GM19468 (cell line): ENCODE results near the gene SPATA7.
"Not testable (repeated sequence)": the region's sequence is repeated elsewhere in the genome, so short reads cannot be mapped to it uniquely, and the experiment has no call there.

Experiments used
- ATAC-seq: cut with Tn5 transposase; IDR thresholded peaks from one replicate; pipeline ENCODE4 v1.9.1; 2021; ENCODE audit warnings: mild to moderate bottlenecking, moderate library complexity, moderate number of reproducible peaks; ENCODE audit not compliant: unreplicated experiment; ENCODE audit errors: extremely low read depth

Gene SPATA7, protein sequence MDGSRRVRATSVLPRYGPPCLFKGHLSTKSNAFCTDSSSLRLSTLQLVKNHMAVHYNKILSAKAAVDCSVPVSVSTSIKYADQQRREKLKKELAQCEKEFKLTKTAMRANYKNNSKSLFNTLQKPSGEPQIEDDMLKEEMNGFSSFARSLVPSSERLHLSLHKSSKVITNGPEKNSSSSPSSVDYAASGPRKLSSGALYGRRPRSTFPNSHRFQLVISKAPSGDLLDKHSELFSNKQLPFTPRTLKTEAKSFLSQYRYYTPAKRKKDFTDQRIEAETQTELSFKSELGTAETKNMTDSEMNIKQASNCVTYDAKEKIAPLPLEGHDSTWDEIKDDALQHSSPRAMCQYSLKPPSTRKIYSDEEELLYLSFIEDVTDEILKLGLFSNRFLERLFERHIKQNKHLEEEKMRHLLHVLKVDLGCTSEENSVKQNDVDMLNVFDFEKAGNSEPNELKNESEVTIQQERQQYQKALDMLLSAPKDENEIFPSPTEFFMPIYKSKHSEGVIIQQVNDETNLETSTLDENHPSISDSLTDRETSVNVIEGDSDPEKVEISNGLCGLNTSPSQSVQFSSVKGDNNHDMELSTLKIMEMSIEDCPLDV

DNA sequence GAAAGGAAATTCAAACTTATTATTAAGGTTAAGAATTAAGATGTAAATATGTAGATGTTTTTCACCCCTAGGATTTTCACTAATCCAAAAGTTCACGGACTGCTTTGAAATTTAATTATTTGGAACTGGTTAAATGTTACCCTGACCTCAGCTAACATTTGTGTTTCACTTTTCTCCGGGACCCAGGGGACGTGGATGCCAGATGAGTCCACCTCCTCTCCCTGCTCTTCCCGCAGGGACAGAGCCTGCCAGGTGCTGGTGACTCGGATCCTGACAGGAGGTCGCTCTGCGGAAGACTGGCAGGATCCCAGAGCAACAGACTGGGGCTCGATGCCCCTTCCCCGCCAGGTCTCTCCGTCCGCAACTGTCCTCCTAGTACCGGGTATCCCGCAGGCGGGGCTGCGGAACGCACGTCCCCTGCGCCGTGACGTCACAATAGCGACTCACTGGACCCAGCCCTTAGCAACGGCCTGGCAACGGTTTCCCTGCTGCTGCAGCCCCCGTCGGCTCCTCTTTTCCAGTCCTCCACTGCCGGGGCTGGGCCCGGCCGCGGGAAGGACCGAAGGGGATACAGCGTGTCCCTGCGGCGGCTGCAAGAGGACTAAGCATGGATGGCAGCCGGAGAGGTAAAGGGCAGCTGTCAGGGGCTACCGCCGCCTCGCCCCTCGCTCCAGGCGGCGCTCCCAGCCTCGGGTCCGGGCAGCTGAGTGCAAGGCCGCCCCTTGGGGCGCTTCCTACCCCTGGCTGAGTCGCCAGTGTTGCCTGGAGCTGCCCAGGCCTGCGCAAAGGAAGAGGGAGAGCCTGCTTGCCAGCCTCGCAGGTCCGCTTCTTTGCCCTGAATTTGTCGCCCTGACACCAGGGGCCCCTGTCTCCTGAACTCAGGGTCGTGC, at the start of gene SPATA7:
SPATA7 (plus strand) TSS at position 446 of the 890 bp plus-strand sequence; CDS start at position 608, 162 bp downstream.
- peak; percentile 100 for ATAC-seq

DNA sequence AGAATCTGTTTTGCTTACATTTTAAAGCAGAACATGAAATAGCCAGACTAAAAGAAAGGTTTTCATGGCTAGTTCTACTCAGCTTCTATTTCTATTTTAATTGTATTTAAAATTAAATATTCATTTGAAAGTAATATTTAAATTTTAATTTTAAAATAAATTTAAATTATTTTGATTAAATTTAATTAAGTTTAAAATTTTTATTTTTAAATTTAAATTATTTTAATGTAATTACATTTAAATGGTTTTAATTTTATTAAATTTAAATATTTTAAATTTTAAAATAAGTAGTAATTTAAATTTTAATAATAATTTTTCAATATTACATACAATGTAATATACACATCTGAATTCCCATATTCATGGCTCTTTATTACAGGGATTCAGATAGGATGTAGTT, 45.1 kb upstream of the SPATA7 start:
- no peak for ATAC-seq

DNA sequence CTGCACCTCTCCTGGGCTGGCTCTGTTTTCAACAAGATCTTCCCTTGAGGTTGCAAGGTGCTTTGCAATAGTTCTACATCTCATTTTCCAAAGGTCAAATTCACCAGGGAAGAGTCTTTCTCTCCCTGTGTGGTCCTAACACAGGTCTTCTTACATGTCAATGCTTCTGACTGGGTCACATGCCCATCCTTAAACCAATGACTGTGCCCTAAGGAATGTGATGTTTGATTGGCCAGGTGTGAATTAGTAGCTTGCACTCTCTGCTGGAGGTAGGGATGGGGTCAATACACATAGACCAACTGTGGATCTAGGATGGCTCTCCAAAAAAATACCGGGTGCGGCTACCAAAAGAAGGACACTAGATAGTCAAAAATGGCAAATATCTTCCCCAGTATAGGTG, 42.5 kb upstream of the SPATA7 start:
- ATAC-seq, result no peak

DNA sequence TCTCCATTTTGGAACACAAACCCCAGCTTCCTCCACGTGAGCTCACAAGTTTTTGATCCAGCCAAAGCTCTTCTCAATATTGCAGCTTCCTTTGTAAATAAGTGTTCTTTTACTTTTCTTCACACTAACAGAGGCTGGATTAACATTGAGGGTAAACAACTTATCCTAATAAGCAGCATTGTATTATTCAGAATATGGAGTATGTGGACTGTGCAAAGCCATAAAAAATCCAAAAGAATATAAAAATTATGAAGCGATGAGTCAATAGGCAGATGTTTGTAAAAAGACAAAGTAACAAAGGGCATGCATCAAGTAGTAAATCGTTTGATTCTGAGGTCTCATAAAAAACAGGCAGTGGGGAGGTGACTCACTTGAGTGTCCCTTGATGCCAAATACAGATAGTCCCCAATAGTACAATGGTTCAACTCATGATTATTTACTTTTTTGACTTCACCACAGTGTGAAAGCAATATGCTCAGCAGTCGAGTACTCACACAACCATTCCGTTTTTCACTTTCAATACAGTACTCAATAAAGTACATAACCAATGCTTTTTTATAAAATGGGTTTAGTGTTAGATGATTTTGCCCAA, 39.3 kb upstream of the SPATA7 start:
- no peak for ATAC-seq

DNA sequence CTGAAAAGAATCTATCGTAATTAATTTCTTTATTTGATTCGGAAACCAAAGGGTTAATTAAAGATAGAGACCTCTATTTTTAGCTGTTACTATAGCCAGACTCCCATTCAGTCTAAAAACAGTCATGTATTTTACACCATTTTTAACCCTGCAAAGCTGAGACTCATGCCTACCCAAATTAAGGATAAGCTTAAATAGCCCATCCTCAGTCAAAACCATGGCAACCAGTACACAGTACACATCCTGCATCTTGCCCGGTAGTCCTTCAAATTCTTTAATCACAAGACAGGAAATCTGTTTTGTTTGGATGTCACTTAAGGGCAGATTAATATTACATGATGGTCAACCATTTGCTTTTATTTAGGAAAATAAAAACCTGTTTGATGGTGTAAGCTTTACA, 36.9 kb upstream of the SPATA7 start:
- ATAC-seq, result no peak

DNA sequence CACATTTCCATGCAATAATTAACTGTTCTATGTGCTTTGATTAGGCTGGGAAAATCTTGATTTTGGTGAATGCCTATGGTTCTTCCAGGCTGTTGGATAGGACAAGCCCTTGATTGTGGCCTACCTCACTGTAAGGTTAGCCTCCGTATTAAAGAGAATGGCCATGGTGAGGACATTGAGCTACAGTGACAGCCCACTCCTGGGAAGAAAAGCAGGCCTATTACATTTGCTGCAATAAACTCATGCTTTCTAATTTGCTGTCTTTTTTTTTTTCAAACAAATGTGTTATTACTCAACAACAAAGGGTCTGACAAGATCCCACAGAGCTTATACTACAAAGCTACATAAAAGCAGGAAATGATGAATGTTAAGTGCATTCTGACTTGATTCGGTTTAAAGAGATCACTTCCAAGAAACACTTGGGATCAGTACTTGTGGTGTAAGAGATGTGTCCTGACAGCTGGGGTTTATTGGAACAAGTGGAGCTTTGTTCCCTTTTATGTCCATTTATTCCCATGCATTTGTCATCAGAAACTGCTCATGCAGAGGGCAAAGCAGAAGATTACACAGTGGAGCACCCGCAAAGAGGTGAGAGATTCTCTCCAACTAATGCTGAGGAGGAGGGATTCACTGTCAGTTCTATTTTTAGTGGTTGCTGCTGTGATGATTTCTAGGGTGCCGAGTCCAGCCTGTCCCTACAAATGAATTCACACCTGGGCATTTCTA, 33.3 kb upstream of the SPATA7 start:
- ATAC-seq, result no peak

DNA sequence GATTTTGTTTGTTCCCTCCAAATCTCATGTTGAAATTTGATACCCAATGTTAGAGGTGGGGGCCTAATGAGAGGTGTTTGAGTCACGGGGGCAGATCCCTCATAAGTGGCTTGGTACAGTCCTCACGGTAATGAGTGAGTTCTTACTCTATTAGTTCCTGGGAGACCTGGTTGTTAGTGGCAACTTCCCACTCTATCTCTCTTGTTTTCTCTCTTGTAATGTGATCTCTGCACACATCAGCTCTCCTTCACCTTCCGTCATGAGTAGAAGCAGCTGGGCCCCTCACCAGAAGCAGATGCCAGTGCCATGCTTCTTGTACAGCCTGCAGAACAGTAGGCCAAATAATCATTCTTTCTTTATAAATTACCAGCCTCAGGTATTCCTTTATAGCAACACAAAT, 32.8 kb upstream of the SPATA7 start:
- ATAC-seq, result no peak

DNA sequence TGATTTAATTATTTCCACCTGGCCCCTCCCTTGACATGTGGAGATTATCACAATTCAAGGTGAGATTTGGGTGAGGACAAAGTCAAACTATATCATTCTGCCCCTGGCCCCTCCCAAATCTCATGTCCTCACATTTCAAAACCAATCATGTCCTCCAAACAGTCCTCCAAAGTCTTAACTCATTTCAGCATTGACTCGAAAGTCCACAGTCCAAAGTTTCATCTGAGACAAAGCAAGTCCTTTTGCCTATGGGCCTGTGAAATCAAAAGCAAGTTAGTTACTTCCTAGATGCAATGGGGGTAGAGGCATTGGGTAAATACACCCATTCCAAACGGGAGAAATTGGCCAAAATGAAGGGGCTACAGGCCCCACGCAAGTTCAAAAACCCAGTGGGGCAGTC, 31.1 kb upstream of the SPATA7 start:
- ATAC-seq, result no peak

DNA sequence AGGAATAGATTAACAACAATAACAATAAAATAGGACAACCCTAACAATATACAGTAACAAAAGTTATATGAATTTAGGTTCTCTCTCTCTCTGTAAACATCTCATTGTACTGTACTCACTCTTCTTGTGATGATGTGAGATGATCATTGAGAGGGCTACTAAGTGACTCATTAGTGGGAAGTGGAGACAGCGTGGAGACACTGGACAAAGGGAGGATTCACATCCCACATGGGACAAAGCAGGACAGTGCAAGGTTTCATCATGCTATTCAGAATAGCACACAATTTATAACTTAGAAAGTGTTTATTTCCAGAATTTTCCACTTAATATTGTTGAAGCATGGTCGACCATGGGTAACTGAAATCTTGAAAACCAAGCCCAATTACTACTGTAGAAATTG, 26.0 kb upstream of the SPATA7 start:
- ATAC-seq, result no peak

DNA sequence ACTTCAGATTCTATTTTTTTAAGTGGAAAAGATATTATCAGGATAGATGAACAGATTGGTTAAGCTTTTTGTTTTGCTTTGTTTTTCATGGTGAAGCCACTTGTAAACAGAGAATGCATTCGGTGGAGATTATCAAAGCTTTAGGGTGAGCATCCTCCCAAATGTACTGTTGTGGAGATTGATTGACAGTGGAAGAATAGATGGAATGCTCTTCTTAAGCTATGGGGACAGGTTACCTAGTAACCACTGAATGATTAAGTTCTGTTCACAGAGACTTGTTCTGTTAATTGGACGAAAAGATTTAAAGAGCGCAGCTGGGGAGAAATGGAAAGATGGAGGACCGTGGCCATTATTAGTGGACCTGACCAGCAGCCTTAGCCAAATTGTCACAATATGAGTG, 21.8 kb upstream of the SPATA7 start:
- ATAC-seq, result no peak

DNA sequence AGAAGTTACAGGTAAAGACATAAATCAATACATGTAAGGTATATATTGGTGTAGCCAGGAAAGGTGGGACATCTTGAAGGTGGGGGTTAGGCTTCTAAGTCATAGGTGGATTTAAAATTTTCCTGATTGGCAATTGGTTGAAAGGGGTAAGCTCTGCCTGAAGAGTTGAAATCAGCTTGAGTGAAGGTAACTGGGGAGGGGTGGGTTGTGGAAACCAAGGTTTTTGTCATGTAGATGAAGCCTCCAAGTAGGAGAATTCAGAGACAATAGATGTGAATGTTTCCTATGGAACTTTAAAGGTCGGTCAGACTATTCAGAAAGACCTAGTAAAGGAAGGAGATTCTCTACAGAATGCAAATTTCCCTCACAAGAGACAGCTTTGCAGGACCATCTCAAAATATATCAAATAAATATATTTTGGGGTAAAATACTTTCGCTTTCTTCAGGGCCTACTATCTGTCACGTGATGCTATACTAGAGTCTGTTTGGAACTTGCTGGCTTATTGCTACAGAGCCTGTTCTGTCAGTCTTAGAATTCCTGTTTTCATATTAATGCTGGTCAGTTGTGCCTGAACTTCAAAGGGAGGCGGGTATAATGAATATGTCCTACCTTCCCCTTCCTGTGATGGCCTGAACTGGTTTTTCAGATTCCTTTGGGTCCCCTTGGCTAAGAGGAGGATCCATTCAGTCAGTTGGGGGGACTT, 20.6 kb upstream of the SPATA7 start:
- ATAC-seq, result no peak

DNA sequence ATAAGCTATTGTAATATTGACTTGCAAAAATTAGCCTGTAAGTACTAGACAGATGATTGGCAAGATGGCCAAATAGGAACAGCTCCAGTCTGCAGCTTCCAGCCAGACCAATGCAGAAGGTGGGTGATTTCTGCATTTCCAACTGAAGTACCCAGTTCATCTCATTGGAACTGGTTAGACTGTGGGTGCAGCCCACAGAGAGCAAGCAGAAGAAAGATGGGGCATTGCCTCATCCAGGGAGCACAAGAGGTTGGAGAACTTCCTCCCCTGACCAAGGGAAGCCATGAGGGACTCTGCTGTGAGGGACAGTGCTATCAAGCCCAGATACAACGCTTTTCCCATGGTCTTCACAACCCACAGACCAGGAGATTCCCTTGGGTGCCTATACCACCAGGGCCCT, 16.0 kb upstream of the SPATA7 start:
- ATAC-seq, result no peak

DNA sequence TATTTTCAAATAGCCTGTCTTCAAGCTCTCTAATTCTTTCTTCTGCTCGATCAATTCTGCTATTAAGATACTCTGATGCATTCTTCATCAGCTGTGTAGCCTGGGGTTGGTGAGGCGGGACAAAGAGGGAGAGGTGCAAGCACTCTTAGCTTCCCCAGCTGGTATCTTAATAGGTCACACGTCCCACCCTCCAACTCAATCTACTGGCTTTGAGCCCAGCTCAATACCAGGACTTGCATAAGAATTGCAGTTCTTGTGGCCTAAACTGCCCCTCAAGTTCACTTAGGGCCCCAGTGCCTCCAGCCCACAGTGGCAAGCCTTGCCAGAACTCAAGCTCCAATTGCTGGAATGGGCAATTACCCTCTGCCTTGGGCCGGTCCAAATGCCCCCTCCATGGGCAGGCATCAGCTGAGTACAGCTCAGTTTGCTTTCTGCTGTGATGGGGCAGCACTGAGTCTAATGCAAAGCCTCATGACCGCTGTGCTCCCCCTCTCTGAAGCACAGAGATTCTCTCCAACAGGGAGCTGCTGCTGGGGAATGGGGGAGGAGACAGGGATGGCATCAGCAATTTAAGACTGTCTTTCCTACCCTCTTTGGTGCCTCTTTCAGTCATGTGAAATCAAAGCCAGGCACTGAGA, 5.6 kb upstream of the SPATA7 start:
- no peak for ATAC-seq

DNA sequence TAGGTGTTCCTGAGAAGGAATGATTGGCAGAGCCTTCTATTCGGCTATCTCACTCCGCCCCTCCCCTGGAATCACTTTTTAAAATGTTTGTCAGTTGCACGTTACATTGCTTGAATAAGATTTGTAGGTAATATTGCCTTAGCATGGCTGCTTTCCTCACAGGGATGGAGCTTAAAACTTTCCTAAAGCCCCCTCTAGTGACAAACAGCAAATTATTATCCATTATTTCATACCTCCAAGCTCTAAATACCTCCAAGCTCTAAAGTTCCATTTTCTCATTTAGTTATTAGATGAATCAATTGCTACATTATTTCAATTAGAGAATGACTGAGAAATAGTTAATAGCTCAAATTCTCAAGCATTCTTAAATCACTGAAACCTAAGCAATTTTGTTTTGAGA, 5.1 kb upstream of the SPATA7 start:
- no peak for ATAC-seq

DNA sequence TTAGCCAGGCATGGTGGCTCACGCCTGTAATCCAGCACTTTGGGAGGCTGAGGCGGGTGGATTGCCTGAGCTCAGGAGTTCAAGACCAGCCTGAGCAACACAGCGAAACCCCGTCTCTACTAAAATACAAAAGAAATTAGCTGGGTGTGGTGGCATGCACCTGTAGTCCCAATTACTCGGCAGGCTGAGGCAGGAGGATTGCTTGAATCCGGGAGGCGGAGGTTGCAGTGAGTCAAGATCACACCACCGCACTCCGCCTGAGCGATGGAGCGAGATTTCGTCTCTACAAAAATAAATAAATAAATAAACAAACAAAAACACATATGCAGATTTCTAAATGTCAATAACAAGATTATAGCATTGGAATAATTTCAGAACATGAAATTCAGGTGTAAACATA, 3.8 kb upstream of the SPATA7 start:
- ATAC-seq, result not testable (repeated sequence)

DNA sequence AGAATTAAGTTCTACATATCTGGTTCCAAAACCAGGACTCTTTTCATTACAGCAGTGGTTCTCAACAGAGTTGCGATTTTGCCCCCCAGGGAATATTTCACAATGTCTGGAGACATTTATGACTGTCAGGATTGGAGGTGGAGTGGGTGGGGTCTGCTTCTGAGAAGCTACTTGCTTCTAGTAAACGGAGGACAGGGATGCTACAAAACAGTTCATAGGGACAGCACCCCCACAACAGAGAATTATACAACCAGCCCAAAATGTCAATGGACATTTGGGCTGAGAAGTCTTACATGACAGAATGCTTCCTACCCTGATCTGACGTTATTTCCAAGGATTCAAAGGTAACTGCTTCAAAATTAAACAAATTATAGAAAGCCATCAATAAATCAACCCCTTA, 739 bp upstream of the SPATA7 start:
- ATAC-seq, result no peak

DNA sequence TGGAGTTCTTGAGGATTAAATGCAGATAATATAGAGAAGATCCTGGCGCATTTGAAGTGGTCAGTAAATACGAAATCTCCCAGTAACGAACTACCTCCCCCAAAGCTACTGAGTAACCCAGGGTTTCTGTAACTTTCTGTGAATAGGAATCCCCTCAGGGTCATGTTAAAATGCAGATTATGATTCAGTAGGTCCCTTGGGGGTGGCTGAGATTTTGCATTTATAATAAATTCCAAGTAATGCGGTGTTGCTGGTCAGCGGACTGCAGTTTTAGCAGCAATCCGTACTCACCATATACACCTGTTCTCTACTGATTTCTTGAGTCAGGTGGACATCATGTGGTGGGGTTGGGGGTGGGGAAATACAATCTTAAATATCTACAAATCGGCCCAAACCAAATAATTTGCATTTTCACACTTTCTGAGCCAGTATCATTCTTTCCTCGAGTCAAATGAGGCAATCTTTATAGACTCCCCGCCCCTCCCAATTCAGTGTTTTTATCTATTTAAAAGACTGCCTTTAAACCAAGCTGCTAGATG, 868 bp downstream of the SPATA7 start:
- ATAC-seq, result no peak

DNA sequence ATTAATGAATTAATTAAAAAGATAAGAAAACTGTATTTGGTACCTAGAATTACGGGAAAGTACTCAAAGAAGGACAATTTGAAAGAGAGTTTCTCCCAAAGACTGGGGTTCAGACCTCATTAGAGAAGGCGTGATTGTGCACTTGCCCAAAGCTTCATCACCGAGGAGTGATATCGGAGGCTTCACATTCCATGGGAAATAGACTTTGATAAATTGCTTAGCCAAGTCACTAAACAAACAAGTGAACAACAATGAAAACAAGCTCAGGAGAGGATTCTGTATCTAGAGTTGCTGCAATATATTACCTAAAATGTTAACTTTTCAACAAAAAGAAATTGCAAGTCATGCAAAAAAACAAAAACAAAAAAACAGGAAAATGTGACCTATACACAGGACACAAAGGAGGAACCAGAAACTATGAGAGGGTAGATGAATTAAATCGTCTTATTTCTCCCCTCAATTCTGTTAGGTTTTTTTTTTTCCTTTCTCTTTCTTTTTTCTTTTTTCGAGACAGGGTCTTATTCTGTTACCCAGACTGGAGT, 3.4 kb downstream of the SPATA7 start:
- ATAC-seq, result no peak
